ENCODE measurements around the gene PLN.

Gene PLN

GRCh38 chr6:118578617-118579016 lies 30.5 kb downstream of the PLN start:
- no peak for DNase-seq (ENCODE audit: low read depth in 2 of 2, low spot score in 1 of 2)

GRCh38 chr6:118579786-118580185 lies 31.7 kb downstream of the PLN start:
- DNase-seq (ENCODE audit: low read depth in 2 of 2, low spot score in 1 of 2): no peak

DNA sequence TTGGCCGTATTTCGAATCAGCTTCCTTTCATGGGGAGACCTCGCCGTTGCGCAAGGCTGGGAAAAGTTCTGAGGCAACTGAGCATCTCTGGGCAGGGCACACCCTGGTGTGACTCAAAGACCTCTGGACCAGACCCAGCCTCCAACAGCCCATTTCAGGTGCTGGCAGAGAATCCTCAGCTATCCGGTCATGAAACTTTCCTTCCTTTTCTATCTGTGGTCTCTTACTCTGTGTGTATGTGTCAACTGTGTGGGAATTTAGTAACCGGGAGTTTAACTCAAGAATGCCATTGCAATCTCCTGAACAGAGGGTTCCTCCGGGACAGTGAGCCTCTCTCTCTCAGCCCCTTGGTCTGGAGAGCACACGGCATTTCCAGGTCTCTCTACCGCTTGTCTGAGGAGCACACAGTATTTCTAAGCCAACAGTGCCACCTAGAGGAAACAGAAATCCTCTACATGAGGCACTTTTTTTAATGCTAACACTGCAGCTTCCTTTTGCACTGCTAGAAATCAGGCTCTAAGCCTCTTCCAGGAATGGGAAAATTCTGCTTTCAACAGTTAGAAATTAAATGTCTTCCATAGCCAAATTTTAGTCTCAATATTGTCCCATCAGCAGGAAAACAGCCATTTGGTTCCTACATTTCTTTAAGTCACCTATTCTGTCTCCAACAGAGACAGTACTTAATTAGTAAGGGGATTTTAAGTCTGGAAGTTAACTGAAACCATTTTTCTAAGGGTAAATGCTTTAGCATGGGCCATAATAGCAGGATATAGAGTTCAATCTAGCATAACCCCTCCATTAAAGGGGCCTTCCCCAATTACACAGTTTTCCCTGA lies 32.7 kb downstream of the PLN start:
- DNase-seq (ENCODE audit: low read depth in 2 of 2, low spot score in 1 of 2): no peak

GRCh38 chr6:118581489-118581959 lies 33.4 kb downstream of the PLN start:
- DNase-seq (ENCODE audit: low read depth in 2 of 2, low spot score in 1 of 2): no peak

DNA sequence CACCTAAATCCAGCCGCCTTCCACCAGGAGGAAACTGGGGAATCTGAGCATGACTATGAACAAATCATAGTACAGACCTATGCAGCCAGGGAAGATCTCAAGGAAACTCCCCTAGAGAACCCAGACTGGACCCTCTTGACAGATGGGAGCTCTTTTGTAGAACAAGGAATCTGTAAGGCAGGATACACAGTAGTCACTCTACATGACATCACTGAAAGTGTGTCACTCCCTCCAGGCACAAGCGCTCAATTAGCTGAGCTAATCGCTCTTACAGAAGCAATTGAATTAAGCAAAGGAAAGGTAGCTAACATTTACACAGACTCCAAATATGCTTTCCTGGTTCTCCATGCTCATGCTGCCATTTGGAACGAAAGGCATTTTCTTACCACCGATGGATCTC lies 36.8 kb downstream of the PLN start:
- DNase-seq (ENCODE audit: low read depth in 2 of 2, low spot score in 1 of 2): no peak

DNA sequence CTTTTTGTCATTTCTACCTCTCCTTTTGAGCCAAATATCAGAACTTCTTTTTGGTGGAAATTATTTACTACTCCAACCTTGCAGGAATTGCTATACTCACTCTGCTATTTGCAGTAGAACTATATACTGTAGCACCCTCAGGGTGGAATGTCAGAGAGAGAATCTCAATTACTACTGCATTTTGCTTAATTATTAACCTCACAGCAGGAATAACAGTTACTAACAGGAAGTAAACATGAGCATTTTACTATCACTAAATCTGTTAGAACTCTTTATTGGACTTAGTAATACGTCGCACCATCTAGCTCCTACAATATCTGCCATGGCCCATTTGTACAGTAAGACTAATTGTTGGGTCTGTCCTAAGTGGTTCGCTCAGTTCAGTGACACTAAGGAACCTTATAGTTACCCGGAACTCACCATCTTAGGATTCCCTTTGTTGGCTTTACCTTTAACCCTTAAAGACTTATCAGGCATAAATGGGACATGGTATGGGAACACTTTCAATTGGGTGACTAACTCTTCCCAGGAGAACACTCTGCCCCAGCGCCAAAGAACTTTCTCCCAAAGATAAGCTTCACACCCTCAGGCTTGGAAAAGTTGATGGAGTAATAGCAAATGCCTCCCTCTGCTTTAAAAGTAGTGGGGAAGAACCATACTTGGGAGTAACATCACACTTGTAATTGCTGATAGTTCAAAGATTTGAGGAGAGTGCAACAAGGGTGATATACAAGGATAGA lies 38.8 kb downstream of the PLN start:
- no peak for DNase-seq (ENCODE audit: low read depth in 2 of 2, low spot score in 1 of 2)

DNA sequence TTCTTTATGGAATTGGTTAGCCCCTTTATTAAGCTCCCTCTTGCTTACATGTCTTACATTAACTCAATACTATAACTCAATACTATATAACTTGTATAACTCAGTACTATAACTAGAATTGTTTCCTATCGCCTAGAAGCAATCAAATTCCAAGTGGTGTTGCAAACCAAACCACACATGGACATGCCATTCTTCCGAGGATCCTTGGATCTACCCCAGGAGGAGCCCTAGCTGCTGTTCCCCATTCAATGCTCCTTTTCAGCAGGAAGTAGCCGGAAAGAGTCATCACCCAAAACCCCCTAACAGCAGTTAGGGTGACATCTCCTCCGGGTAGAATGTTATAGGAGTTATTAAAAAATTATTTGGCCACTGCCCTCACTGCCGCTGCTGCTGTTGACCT lies 40.5 kb downstream of the PLN start:
- DNase-seq (ENCODE audit: low read depth in 2 of 2, low spot score in 1 of 2): no peak

DNA sequence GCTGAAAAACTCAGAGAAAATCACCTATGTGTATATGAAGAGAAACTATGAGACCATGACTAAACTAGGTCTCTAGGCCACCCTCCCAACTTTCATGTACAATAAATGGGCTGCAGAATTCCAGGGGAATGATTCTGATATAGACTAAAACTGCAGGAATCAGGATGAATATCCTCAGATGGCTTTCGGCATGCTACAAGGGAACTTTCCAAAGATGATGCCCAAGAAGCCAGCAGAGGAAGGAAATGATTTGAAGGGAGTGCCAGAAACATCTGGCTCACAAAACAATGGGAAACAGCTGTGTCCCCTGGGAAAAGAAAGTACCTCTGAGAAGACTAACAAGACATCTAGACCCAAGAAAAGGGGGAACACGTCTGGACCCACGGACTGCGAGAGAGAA lies 41.1 kb downstream of the PLN start:
- DNase-seq (ENCODE audit: low read depth in 2 of 2, low spot score in 1 of 2): no peak

GRCh38 chr6:118589649-118590365 lies 41.7 kb downstream of the PLN start:
- no peak for DNase-seq (ENCODE audit: low read depth in 2 of 2, low spot score in 1 of 2)

DNA sequence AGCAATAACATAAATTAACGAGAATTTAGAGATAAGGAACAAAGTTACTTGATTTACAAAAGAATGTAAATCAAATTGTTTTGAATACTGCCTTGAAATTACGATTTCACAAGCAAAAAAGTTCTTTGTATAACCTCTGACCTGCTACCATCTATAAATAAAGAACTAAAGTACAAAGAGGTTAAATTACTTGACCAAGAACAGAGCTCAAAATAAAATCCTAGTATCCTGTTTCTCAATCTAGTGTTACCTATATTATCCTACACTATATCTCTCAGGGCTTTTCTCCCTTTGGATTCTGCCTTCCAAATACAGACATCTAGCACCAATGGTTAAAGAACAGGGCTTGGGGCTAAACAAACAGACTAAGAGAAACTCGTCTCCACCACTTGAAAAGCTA lies 43.8 kb downstream of the PLN start:
- no peak for DNase-seq (ENCODE audit: low read depth in 2 of 2, low spot score in 1 of 2)

- no peak for DNase-seq (ENCODE audit: low read depth in 2 of 2, low spot score in 1 of 2)
These were observed 46.8 kb downstream of the PLN start for GRCh38 chr6:118594877-118595276.

DNA sequence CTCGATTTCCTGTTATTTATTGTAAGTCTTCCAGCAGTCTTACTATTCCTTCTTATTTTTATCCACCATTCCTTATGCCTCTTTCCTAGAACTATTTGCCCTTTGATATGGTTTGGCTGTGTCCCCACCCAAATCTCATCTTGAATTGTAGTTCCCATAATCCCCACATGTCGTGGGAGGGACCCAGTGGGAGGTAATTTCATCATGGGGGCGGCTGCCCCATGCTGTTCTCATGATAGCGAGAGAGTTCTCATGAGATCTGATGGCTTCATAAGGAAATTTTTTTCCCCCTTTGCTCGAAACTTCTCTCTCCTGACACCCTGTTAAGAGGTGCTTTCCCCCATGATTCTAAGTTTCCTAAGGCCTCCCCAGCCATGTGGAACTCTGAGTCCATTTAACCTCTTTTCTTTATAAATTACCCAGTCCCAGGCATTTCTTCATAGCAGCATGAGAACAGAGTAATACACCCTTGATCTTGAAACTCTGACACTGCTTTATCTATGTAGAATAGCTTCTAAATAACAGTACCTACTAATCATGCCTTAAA lies 48.8 kb downstream of the PLN start:
- no peak for DNase-seq (ENCODE audit: low read depth in 2 of 2, low spot score in 1 of 2)

GRCh38 chr6:118597636-118598035 lies 49.5 kb downstream of the PLN start:
- no peak for DNase-seq (ENCODE audit: low read depth in 2 of 2, low spot score in 1 of 2)

GRCh38 chr6:118598324-118598723 lies 50.2 kb downstream of the PLN start:
- DNase-seq (ENCODE audit: low read depth in 2 of 2, low spot score in 1 of 2): no peak

DNA sequence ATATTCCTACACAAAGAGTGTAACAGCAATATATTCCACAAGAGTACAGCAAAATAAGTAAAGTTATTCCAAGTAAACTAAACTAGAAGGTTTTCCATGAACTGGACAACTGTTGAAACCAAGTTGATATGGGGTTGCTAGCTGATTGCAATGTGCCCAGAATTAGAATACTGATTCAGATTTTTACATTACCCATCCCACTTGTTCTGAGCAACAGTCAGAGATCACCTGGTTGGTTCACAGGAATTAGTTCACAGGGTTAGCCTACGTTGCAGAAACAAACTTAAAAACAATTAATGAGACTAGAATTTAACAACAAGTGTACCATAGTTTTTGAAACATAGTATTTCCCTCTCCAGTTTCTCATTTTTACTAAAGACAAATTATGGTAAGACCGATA lies 54.2 kb downstream of the PLN start:
- DNase-seq (ENCODE audit: low read depth in 2 of 2, low spot score in 1 of 2): no peak

DNA sequence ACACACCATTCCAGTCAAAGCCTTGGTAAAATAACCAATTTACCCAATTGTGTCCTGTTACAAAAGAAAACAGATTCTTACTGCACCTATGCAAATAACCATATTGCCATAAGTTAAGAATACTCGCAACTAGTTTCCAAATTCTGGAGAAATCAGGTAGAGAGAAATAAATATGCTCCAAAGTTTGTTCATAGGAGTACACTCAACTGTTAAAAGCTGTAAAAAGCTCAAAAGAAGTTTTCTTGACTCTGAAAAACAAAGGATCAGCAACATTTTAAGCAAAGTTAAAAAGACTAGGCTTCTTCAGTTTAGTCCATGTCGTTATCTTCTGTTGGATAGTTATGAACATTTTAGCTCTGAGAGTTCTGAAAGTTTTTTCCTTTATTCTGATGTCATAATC lies 55.3 kb downstream of the PLN start:
- no peak for DNase-seq (ENCODE audit: low read depth in 2 of 2, low spot score in 1 of 2)

DNA sequence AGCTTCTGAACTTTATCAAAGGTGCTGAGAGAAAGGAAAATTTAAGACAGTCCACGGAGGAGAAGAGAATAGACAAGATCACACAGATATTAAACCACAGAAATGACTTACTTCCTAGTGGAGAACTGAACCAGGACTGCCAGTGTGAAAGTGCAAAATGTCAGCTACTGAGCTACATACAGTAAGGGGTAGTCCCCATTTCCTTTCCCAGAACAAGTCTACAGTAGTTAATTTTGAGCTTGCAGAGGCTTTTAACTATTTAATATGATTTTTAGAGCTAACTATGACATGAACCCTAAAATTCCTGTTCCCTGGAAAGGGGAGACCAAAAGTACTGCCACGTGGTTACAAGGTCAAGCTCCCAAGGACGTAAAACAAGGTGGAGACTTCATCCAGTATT lies 58.2 kb downstream of the PLN start:
- DNase-seq (ENCODE audit: low read depth in 2 of 2, low spot score in 1 of 2): no peak

DNA sequence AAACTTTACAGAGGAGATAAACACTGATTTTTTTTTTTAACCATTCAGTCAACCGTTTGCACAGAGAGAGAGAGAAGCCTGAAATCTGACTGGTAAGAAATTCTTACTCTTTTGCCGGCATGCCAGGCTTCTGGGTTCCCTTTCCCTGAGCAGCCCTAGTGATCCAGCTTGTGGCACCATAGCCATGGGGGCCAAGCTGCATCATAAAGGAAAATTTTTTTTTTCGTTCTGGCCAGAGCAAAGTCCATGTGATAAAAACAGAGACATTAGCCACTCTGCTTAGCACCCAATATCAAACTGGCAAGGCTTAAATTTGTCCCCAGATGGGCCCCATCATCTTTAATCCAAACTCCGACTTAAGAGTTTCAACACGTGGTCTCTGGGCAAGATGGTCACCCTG lies 58.8 kb downstream of the PLN start:
- DNase-seq (ENCODE audit: low read depth in 2 of 2, low spot score in 1 of 2): no peak

All from stimulated activated CD8-positive, alpha-beta memory T cell treated with anti-CD3 and anti-CD28 coated beads, Interleukin-4, amount 100 ng/mL, for 4 hours (primary cell).